A549 (cell line): Measurements from ENCODE around the gene NELFB.

Experiments used
- CEBPB ChIP-seq, 2 experiments: fragments of >200 bp in 1 of 2; sonication (Bioruptor Twin) in 1 of 2; formaldehyde crosslinking in 1 of 2; IDR thresholded peaks; 2 replicates each; pipeline ENCODE4 v1.6.1; 2012 to 2016
- HDAC2 ChIP-seq: fragments of 200-600 bp; sonication (generic); IDR thresholded peaks from 2 replicates; pipeline ENCODE4 v1.6.1; 2016
- JUNB ChIP-seq: fragments of >200 bp; sonication (Bioruptor Twin); formaldehyde crosslinking; IDR thresholded peaks from 2 replicates; pipeline ENCODE4 v1.6.1; 2016
- KDM5A ChIP-seq: fragments of 200-600 bp; sonication (generic); IDR thresholded peaks from 2 replicates; pipeline ENCODE4 v1.6.1; 2016; ENCODE audit warnings: antibody characterized with exemption, mild to moderate bottlenecking
- NR3C1 ChIP-seq: fragments of >200 bp; sonication (Bioruptor Twin); formaldehyde crosslinking; IDR thresholded peaks from 3 replicates; pipeline ENCODE4 v1.6.1; 2017
- RAD21 ChIP-seq, 2 experiments: fragments of >200 bp in 1 of 2; sonication (Bioruptor Twin) in 1 of 2; formaldehyde crosslinking in 1 of 2; IDR thresholded peaks in 1 of 2; conservative IDR thresholded peaks in 1 of 2; 2 replicates in 1 of 2; 3 replicates in 1 of 2; pipeline ENCODE4 v1.6.1; 2012 to 2018; ENCODE audit warnings: inconsistent platforms in 1 of 2
- ZC3H11A ChIP-seq: fragments of 450-650 bp; IDR thresholded peaks from 2 replicates; pipeline ENCODE4 v1.6.1; 2014; ENCODE audit warnings: antibody characterized with exemption, mild to moderate bottlenecking
- TF ChIP-seq, protein P1 (sequence below): fragments of >200 bp; sonication (Bioruptor Twin); formaldehyde crosslinking; IDR thresholded peaks from 3 replicates; pipeline ENCODE4 v1.5.1; 2016
- TF ChIP-seq, protein P2 (sequence below): IDR thresholded peaks from 2 replicates; pipeline ENCODE4 v1.6.1; 2012

DNA sequence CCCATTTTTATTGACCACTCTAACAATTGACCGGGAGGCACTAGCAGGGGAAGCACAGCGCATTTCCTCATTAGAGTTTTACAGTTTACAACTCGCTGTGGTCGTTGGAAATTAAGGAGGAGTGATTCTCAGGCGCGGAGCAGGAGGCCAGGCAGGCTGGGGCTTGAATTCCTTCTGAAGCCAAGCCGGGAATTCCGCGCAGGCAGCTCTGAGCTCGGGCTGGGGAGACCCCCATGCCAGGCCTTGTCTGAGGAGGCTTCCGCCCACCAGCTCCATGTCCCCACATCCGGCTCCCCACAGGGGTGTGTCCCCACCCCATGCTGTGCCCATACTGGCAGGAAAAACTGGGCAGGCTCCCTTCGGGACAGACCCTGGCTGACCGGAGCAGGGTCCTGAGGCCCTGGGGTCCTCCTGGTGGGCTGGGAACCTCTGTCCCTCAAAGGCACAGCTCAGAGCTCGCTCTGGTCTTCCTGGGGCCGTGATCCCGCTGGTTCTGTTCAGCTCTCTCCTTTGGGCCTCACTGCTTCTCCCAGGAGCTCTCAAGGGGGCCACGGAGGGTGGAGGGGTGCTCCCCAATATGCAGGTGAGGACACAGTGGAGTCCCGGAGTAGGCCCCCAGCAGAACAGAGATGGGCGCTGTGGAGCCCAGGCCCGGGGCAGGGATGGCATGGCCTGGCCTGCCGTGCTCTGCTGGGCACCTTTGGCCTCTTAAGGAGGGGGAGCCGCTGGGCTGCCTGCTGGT is 48.2 kb downstream of the NELFB start:
- TF ChIP-seq, protein P1, sequence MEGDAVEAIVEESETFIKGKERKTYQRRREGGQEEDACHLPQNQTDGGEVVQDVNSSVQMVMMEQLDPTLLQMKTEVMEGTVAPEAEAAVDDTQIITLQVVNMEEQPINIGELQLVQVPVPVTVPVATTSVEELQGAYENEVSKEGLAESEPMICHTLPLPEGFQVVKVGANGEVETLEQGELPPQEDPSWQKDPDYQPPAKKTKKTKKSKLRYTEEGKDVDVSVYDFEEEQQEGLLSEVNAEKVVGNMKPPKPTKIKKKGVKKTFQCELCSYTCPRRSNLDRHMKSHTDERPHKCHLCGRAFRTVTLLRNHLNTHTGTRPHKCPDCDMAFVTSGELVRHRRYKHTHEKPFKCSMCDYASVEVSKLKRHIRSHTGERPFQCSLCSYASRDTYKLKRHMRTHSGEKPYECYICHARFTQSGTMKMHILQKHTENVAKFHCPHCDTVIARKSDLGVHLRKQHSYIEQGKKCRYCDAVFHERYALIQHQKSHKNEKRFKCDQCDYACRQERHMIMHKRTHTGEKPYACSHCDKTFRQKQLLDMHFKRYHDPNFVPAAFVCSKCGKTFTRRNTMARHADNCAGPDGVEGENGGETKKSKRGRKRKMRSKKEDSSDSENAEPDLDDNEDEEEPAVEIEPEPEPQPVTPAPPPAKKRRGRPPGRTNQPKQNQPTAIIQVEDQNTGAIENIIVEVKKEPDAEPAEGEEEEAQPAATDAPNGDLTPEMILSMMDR = no peak
- TF ChIP-seq RAD21 (conservative IDR thresholded peaks at IDR 0.05 in 1 of 2, IDR thresholded peaks at IDR 0.05 in 1 of 2) (no peak), HDAC2 (no peak), NR3C1 (no peak), CEBPB (IDR thresholded peaks at IDR 0.05) (no peak), ZC3H11A (no peak), JUNB (no peak), KDM5A (no peak)
- TF ChIP-seq, protein P2, sequence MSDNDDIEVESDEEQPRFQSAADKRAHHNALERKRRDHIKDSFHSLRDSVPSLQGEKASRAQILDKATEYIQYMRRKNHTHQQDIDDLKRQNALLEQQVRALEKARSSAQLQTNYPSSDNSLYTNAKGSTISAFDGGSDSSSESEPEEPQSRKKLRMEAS = no peak
